ENCODE results near the gene SETD2.
A peak's percentile ranks its signal among the peaks of the same experiment; 100 is the strongest.

DNA sequence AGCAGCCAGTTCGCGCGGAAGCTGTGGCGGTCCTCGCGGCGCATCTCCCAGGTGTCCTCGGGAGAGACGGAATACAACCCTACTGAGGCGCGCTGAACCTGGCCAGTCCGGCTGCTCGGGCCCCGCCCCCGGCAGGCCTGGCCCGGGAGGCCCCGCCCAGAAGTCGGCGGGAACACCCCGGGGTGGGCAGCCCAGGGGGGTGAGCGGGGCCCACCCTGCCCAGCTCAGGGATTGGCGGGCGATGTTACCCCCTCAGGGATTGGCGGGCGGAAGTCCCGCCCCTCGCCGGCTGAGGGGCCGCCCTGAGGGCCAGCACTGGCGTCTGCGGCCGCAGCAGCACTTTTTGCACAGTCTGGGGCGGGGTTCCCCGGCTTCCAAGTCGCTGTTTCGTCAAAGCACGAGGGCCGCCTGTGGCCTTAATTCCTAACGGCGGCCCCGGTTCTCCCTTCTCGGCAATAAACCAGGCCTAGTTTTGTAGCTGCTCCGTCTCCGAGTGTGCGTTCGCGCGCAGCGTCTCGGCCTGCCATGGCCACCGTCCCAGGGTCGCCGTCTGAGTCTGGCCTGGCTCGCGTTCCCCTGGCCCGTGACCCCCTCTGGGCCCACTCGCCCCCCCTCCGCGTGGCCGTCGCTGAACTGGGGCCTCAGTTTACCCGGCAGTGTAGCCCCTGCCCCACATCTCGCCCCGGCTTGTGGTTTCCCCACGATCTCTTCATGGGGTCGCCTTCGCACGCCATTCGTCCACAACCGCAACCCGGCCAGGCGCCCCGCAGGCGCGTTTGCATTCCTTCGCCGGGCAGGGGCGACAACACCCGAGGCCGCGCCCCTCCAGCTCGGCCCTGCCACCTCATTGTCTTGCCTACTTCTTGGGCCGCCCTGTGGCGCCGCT lies 154.4 kb downstream of the SETD2 start:
- peak; percentile 75 for TF ChIP-seq POLR2A (IDR thresholded peaks at IDR 0.05; ENCODE audit: low read length)
- TF ChIP-seq GATA1 (IDR thresholded peaks at IDR 0.05; ENCODE audit: low read depth, low read length), result no peak
